Neutrophil (primary cell): Measurements from ENCODE around the gene C2orf74.

Experiments
- H3K27ac ChIP-seq: fragments of 200-600 bp; sonication (generic); 2 replicates; pipeline ENCODE4 v1.5.1; 2016; ENCODE audit warnings: mild to moderate bottlenecking, moderate library complexity
- H3K27me3 ChIP-seq: fragments of 200-600 bp; sonication (generic); 2 replicates; pipeline ENCODE4 v1.6.0; 2016; ENCODE audit warnings: mild to moderate bottlenecking
- H3K36me3 ChIP-seq: fragments of 200-600 bp; sonication (generic); 2 replicates; pipeline ENCODE4 v1.5.1; 2017
- H3K4me1 ChIP-seq, 2 experiments: fragments of 200-600 bp in 1 of 2; sonication (generic) in 1 of 2; 1 replicate in 1 of 2; 2 replicates in 1 of 2; pipeline versions ENCODE4 v1.5.1 to v1.6.1; 2013 to 2016; ENCODE audit warnings: low read depth in 1 of 2, low read length in 1 of 2, mild to moderate bottlenecking in 1 of 2, moderate library complexity in 1 of 2; ENCODE audit not compliant: control insufficient read depth in 1 of 2, insufficient read depth in 1 of 2
- H3K4me3 ChIP-seq, 2 experiments: fragments of 200-600 bp in 1 of 2; sonication (generic) in 1 of 2; 1 replicate in 1 of 2; 2 replicates in 1 of 2; pipeline ENCODE4 v1.5.1; 2013 to 2016; ENCODE audit warnings: low read depth in 1 of 2, low read length in 1 of 2, mild to moderate bottlenecking in 1 of 2, moderate library complexity in 1 of 2
- H3K9me3 ChIP-seq: fragments of 200-600 bp; sonication (generic); 2 replicates; pipeline ENCODE4 v1.5.1; 2016
- CTCF ChIP-seq: fragments of 200-600 bp; sonication (generic); IDR thresholded peaks from 2 replicates; pipeline ENCODE4 v1.5.1; 2016; ENCODE audit warnings: antibody characterized with exemption

Gene C2orf74

GRCh38 chr2:61205132-61205531 lies 43.1 kb downstream of the C2orf74 start:
- TF ChIP-seq CTCF, result no peak
- Histone ChIP-seq H3K36me3 (peaks cover 94% of the 10 kb centered on the region), H3K27me3 (no peaks in the 10 kb centered on the region), H3K4me3 (no peak overlapping the region), H3K4me1 (no peaks in the 10 kb centered on the region), H3K27ac (no peak overlapping the region), H3K9me3 (peaks cover 3% of the 10 kb centered on the region)

GRCh38 chr2:61210332-61210981 lies 48.5 kb downstream of the C2orf74 start:
- Histone ChIP-seq H3K27me3 (no peaks in the 10 kb centered on the region), H3K36me3 (peaks cover 91% of the 10 kb centered on the region), H3K27ac (no peak overlapping the region)

GRCh38 chr2:61214171-61214570 lies 52.2 kb downstream of the C2orf74 start:
- Histone ChIP-seq H3K4me3 (no peak overlapping the region), H3K27ac (no peak overlapping the region), H3K9me3 (no peaks in the 10 kb centered on the region), H3K4me1 (no peaks in the 10 kb centered on the region), H3K27me3 (no peaks in the 10 kb centered on the region), H3K36me3 (peaks cover 80% of the 10 kb centered on the region)
- TF ChIP-seq CTCF, result no peak

More at GRCh38 chr2:61210332-61210981, 48.5 kb downstream of the C2orf74 start:
- Histone ChIP-seq H3K9me3 (no peaks in the 10 kb centered on the region), H3K4me3 (no peak overlapping the region), H3K4me1 (no peaks in the 10 kb centered on the region)
- TF ChIP-seq CTCF, result no peak
